ENCODE measurements around the gene DNAJC12. TPM values are rescaled to one million over a fixed set of nuclear protein-coding genes. Genes with fewer than 3 reads are reported as not detected.
"Not testable (repeated sequence)": the region's sequence is repeated elsewhere in the genome, so short reads cannot be mapped to it uniquely, and the experiment has no call there.

The DNAJC12 gene
- total RNA-seq, 4 donors from 2014 or later = 8.6 to 15.0 (median 11.9) TPM

GRCh38 chr10:67836488-67836887 lies 1.5 kb downstream of the DNAJC12 start:
- Histone ChIP-seq H3K27me3 (no peaks in the 10 kb centered on the region), H3K4me1 (peaks cover 3 to 9% of the 10 kb centered on the region in 2 donors), H3K36me3 (no peaks in the 10 kb centered on the region), H3K27ac (peak overlapping the region in 2 of 4 donors; percentile 42 to 68), H3K4me3 (peak overlapping the region in 1 of 4 donors; percentile 55), H3K9me3 (no peaks in the 10 kb centered on the region)
- no peak for DNase-seq
- intact Hi-C loops (cut with DNase I; ENCODE audit: low total_unique reads) (no loop called here), in situ Hi-C loops (cut with MboI; ENCODE audit: low sequenced_read_pairs in 4 of 4) (no loop called here)
- no peak for TF ChIP-seq POLR2A (IDR thresholded peaks at IDR 0.05)
- no peak for TF ChIP-seq CTCF (IDR thresholded peaks at IDR 0.05 in 4 of 5, conservative IDR thresholded peaks at IDR 0.05 in 1 of 5)
- ATAC-seq = no peak

- H3K36me3 ChIP-seq; H3K9me3 ChIP-seq; H3K4me1 ChIP-seq; in situ Hi-C loops (cut with MboI; ENCODE audit: low sequenced_read_pairs in 4 of 4); DNase-seq; intact Hi-C loops (cut with DNase I; ENCODE audit: low total_unique reads); H3K4me3 ChIP-seq; H3K27me3 ChIP-seq; ATAC-seq: not testable (repeated sequence)
- peak overlapping the region in 2 of 4 donors; percentile 42 to 68 for H3K27ac ChIP-seq
Measured at GRCh38 chr10:67835541-67836394, 2.2 kb downstream of the DNAJC12 start.

- Histone ChIP-seq H3K27me3 (no peaks in the 10 kb centered on the region), H3K36me3 (no peaks in the 10 kb centered on the region), H3K9me3 (no peaks in the 10 kb centered on the region), H3K27ac (no peak overlapping the region), H3K4me3 (no peak overlapping the region), H3K4me1 (peaks cover 3 to 9% of the 10 kb centered on the region in 2 donors)
- no peak for TF ChIP-seq CTCF (IDR thresholded peaks at IDR 0.05 in 4 of 5, conservative IDR thresholded peaks at IDR 0.05 in 1 of 5)
- TF ChIP-seq POLR2A (IDR thresholded peaks at IDR 0.05) = no peak
- intact Hi-C loops (cut with DNase I; ENCODE audit: low total_unique reads) = no loop called here
- in situ Hi-C loops (cut with MboI; ENCODE audit: low sequenced_read_pairs in 4 of 4) = no loop called here
- DNase-seq = no peak
- no peak for ATAC-seq
Measured at GRCh38 chr10:67834375-67834774, 3.6 kb downstream of the DNAJC12 start.

GRCh38 chr10:67827811-67828210 lies 10.2 kb downstream of the DNAJC12 start:
- Histone ChIP-seq H3K4me1 (no peaks in the 10 kb centered on the region), H3K36me3 (no peaks in the 10 kb centered on the region), H3K4me3 (no peak overlapping the region), H3K9me3 (no peaks in the 10 kb centered on the region), H3K27ac (no peak overlapping the region), H3K27me3 (no peaks in the 10 kb centered on the region)
- ATAC-seq = no peak
- TF ChIP-seq POLR2A (IDR thresholded peaks at IDR 0.05) = no peak
- TF ChIP-seq CTCF (IDR thresholded peaks at IDR 0.05 in 4 of 5, conservative IDR thresholded peaks at IDR 0.05 in 1 of 5) = no peak
- intact Hi-C loops (cut with DNase I; ENCODE audit: low total_unique reads) = no loop called here
- in situ Hi-C loops (cut with MboI; ENCODE audit: low sequenced_read_pairs in 4 of 4) = no loop called here
- no peak for DNase-seq

GRCh38 chr10:67819768-67820204 lies 18.2 kb downstream of the DNAJC12 start:
- Histone ChIP-seq H3K27ac (no peak overlapping the region), H3K9me3 (no peaks in the 10 kb centered on the region), H3K36me3 (no peaks in the 10 kb centered on the region), H3K27me3 (no peaks in the 10 kb centered on the region), H3K4me1 (no peaks in the 10 kb centered on the region), H3K4me3 (no peak overlapping the region)
- DNase-seq = no peak
- TF ChIP-seq CTCF (IDR thresholded peaks at IDR 0.05 in 4 of 5, conservative IDR thresholded peaks at IDR 0.05 in 1 of 5) = no peak
- TF ChIP-seq POLR2A (IDR thresholded peaks at IDR 0.05) = no peak
- intact Hi-C loops (cut with DNase I; ENCODE audit: low total_unique reads) (no loop called here), in situ Hi-C loops (cut with MboI; ENCODE audit: low sequenced_read_pairs in 4 of 4) (no loop called here)
- no peak for ATAC-seq
